Mesodermal cell (in vitro differentiated cells): ENCODE measurements around the gene ILKAP.

Source experiments
- H3K27ac ChIP-seq: 2 replicates; pipeline ENCODE4 v1.7.0; 2013; ENCODE audit warnings: mild to moderate bottlenecking, low read depth, low read length, moderate library complexity; ENCODE audit not compliant: severe bottlenecking
- H3K36me3 ChIP-seq: 2 replicates; pipeline ENCODE4 v1.7.1; 2013; ENCODE audit warnings: mild to moderate bottlenecking, low read length, moderate library complexity; ENCODE audit not compliant: control insufficient read depth, insufficient read depth
- H3K4me1 ChIP-seq: one replicate; pipeline ENCODE4 v1.7.1; 2013; ENCODE audit warnings: mild to moderate bottlenecking, low read length; ENCODE audit not compliant: insufficient read depth, control insufficient read depth, poor library complexity, severe bottlenecking
- H3K4me3 ChIP-seq: 2 replicates; pipeline ENCODE4 v1.7.0; 2013; ENCODE audit warnings: low read length, control low read depth, mild to moderate bottlenecking; ENCODE audit not compliant: insufficient read depth, poor library complexity, severe bottlenecking; ENCODE audit errors: extremely low read depth
- H3K9me3 ChIP-seq: 2 replicates; pipeline ENCODE4 v1.7.1; 2013; ENCODE audit warnings: mild to moderate bottlenecking, low read length, moderate library complexity; ENCODE audit not compliant: control insufficient read depth
- WGBS, 2 experiments: methylation state at CpG; one replicate each; pipeline ENCODE4 v1.1.5; 2013; ENCODE audit warnings: missing lambda C conversion rate in 2 of 2; ENCODE audit not compliant: insufficient coverage in 2 of 2; 5-methylcytosine and 5-hydroxymethylcytosine counted together

Gene ILKAP

GRCh38 chr2:238139196-238140039, 64.1 kb downstream of the ILKAP start:
- 82 to 90% methylated on average over 29 to 45 of the region's 56 CpGs for WGBS, 2 experiments
- no peak overlapping the region for H3K27ac ChIP-seq
- no peaks in the 10 kb centered on the region for H3K9me3 ChIP-seq
- H3K4me3 ChIP-seq: peak overlapping the region; percentile 8
- H3K4me1 ChIP-seq: peaks cover 35% of the 10 kb centered on the region
- no peaks in the 10 kb centered on the region for H3K36me3 ChIP-seq

GRCh38 chr2:238138331-238139195, 64.9 kb downstream of the ILKAP start, which contains the start of gene KLHL30:
Gene KLHL30, plus strand, starts transcription at chr2:238138668. Its CDS starts 2,087 bp downstream, at chr2:238140755.
- 71 to 81% methylated on average over 16 to 17 of the region's 22 CpGs for WGBS, 2 experiments
- Histone ChIP-seq H3K36me3 (no peaks in the 10 kb centered on the region), H3K4me3 (peak within 1 kb of the TSS; percentile 8), H3K27ac (peak within 1 kb of the TSS; percentile 36), H3K9me3 (no peaks in the 10 kb centered on the region), H3K4me1 (peaks cover 29% of the 10 kb centered on the region)

- H3K4me3 ChIP-seq: no peak overlapping the region
- peaks cover 25% of the 10 kb centered on the region for H3K4me1 ChIP-seq
- 97% methylated on average over 13 of the region's 13 CpGs for WGBS, 2 experiments
- no peaks in the 10 kb centered on the region for H3K36me3 ChIP-seq
- no peaks in the 10 kb centered on the region for H3K9me3 ChIP-seq
- H3K27ac ChIP-seq: no peak overlapping the region
Measured at GRCh38 chr2:238137885-238138284, 65.6 kb downstream of the ILKAP start.

- 89 to 95% methylated on average over 10 to 12 of the region's 14 CpGs for WGBS, 2 experiments
- Histone ChIP-seq H3K9me3 (no peaks in the 10 kb centered on the region), H3K36me3 (no peaks in the 10 kb centered on the region), H3K27ac (no peak overlapping the region), H3K4me1 (peaks cover 19% of the 10 kb centered on the region), H3K4me3 (no peak overlapping the region)
Measured at GRCh38 chr2:238136820-238137537, 66.5 kb downstream of the ILKAP start.

GRCh38 chr2:238135601-238136150, 67.8 kb downstream of the ILKAP start:
- Histone ChIP-seq H3K36me3 (no peaks in the 10 kb centered on the region), H3K4me3 (no peak overlapping the region), H3K4me1 (peaks cover 11% of the 10 kb centered on the region), H3K27ac (no peak overlapping the region), H3K9me3 (no peaks in the 10 kb centered on the region)
- 90 to 94% methylated on average over 9 to 12 of the region's 15 CpGs for WGBS, 2 experiments

- H3K36me3 ChIP-seq: no peaks in the 10 kb centered on the region
- H3K4me3 ChIP-seq: no peak overlapping the region
- peaks cover 11% of the 10 kb centered on the region for H3K4me1 ChIP-seq
- 92% methylated on average over 8 to 11 of the region's 11 CpGs for WGBS, 2 experiments
- H3K9me3 ChIP-seq: no peaks in the 10 kb centered on the region
- H3K27ac ChIP-seq: no peak overlapping the region
Measured at GRCh38 chr2:238134393-238134785, 69.1 kb downstream of the ILKAP start.

GRCh38 chr2:238133499-238134392, 69.7 kb downstream of the ILKAP start:
- no peak overlapping the region for H3K27ac ChIP-seq
- H3K36me3 ChIP-seq: no peaks in the 10 kb centered on the region
- no peaks in the 10 kb centered on the region for H3K9me3 ChIP-seq
- 79 to 80% methylated on average over 13 to 14 of the region's 14 CpGs for WGBS, 2 experiments
- peaks cover 6% of the 10 kb centered on the region for H3K4me1 ChIP-seq
- H3K4me3 ChIP-seq: no peak overlapping the region

- Histone ChIP-seq H3K27ac (no peak overlapping the region), H3K4me1 (no peaks in the 10 kb centered on the region), H3K36me3 (no peaks in the 10 kb centered on the region), H3K4me3 (no peak overlapping the region), H3K9me3 (no peaks in the 10 kb centered on the region)
- 90% methylated on average over 19 to 23 of the region's 23 CpGs for WGBS, 2 experiments
Measured at GRCh38 chr2:238132463-238133450, 70.7 kb downstream of the ILKAP start.
